IMR-90 (cell line): ENCODE results near the gene TXNDC16. TPM values are rescaled to one million over a fixed set of nuclear protein-coding genes. Genes with fewer than 3 reads are reported as not detected.

ENCODE experiments used
- ATAC-seq: fragments of 200-7000 bp; cut with Tn5 transposase; 2 replicates; pipeline ENCODE4 v1.9.1; 2020; ENCODE audit warnings: low read depth, mild to moderate bottlenecking, moderate library complexity
- BruUV-seq: library from RNA; stranded (reverse); fragments of 400-500 nt; replicated peaks from 2 replicates; lab custom pipeline; 2021; lab: Mats Ljungman, UMichigan
- CTCF ChIA-PET: fragments of 300-600 bp; formaldehyde crosslinking; extraction: SDS; loops from one replicate; lab custom pipeline; 2021; ENCODE audit warnings: antibody characterized with exemption; lab: Yijun Ruan, JAX
- POLR2A ChIA-PET: fragments of 300-600 bp; sonication (Branson Sonifier 250); formaldehyde crosslinking; loops from one replicate; lab custom pipeline; 2022; ENCODE audit warnings: antibody characterized with exemption; ENCODE audit not compliant: unreplicated experiment; lab: Charles Lee
- DNase-seq: peaks from one replicate; pipeline ENCODE4 v3.0.0; 2013
- H2AFZ ChIP-seq: replicated peaks from 2 replicates; pipeline ENCODE3; 2013; ENCODE audit warnings: low read length, mild to moderate bottlenecking; ENCODE audit not compliant: poor library complexity
- H2AK5ac ChIP-seq: 2 replicates; pipeline ENCODE4 v1.6.1; 2013; ENCODE audit warnings: low read depth, low read length, inconsistent platforms
- H2AK9ac ChIP-seq: replicated peaks from 2 replicates; pipeline ENCODE3; 2013; ENCODE audit warnings: mild to moderate bottlenecking, low read depth, low read length, moderate library complexity; ENCODE audit not compliant: poor library complexity
- H2BK120ac ChIP-seq: 2 replicates; pipeline ENCODE4 v1.6.1; 2013; ENCODE audit warnings: low read depth, low read length, inconsistent platforms
- H2BK15ac ChIP-seq: 3 replicates; pipeline ENCODE4 v1.6.1; 2013; ENCODE audit warnings: low read depth, low read length, inconsistent platforms
- H2BK20ac ChIP-seq: 2 replicates; pipeline ENCODE4 v1.6.1; 2013; ENCODE audit warnings: low read depth, mild to moderate bottlenecking, inconsistent platforms, low read length, moderate library complexity
- H2BK5ac ChIP-seq: 2 replicates; pipeline ENCODE4 v1.6.1; 2013; ENCODE audit warnings: mild to moderate bottlenecking, low read depth, low read length, inconsistent platforms; ENCODE audit not compliant: poor library complexity, severe bottlenecking
- H3K14ac ChIP-seq: replicated peaks from 2 replicates; pipeline ENCODE4 v1.6.1; 2013; ENCODE audit warnings: low read depth, low read length, inconsistent platforms
- H3K18ac ChIP-seq: 2 replicates; pipeline ENCODE4 v1.6.1; 2013; ENCODE audit warnings: low read depth, low read length, control low read depth
- H3K23ac ChIP-seq: 2 replicates; pipeline ENCODE4 v1.6.1; 2013; ENCODE audit warnings: low read depth, low read length, inconsistent platforms
- H3K27ac ChIP-seq: 2 replicates; pipeline ENCODE4 v1.5.1; 2013; ENCODE audit warnings: mild to moderate bottlenecking, control low read depth, low read length; ENCODE audit not compliant: insufficient read depth
- H3K27me3 ChIP-seq: 2 replicates; pipeline ENCODE4 v1.6.1; 2013; ENCODE audit warnings: low read length; ENCODE audit not compliant: control insufficient read depth, insufficient read depth
- H3K36me3 ChIP-seq: 2 replicates; pipeline ENCODE4 v1.6.1; 2013; ENCODE audit warnings: low read length, mixed read lengths; ENCODE audit not compliant: control insufficient read depth, insufficient read depth
- H3K4ac ChIP-seq: 2 replicates; pipeline ENCODE4 v1.6.1; 2013; ENCODE audit warnings: low read depth, low read length, inconsistent platforms
- H3K4me1 ChIP-seq: 2 replicates; pipeline ENCODE4 v1.6.1; 2013; ENCODE audit warnings: low read length, mixed read lengths; ENCODE audit not compliant: control insufficient read depth, insufficient read depth
- H3K4me2 ChIP-seq: 2 replicates; pipeline ENCODE4 v1.6.1; 2013; ENCODE audit warnings: low read depth, mild to moderate bottlenecking, control low read depth, low read length, moderate library complexity
- H3K4me3 ChIP-seq: 2 replicates; pipeline ENCODE4 v1.5.1; 2013; ENCODE audit warnings: low read depth, mild to moderate bottlenecking, control low read depth, low read length, moderate library complexity; ENCODE audit not compliant: insufficient read depth
- H3K56ac ChIP-seq: 2 replicates; pipeline ENCODE4 v1.6.1; 2013; ENCODE audit warnings: low read length, inconsistent platforms; ENCODE audit not compliant: insufficient read depth; ENCODE audit errors: extremely low read depth
- H3K79me1 ChIP-seq, 2 experiments: 2 replicates each; pipeline ENCODE4 v1.6.1; 2013; ENCODE audit warnings: low read length in 2 of 2, inconsistent platforms in 1 of 2, low read depth in 1 of 2
- H3K9ac ChIP-seq: 2 replicates; pipeline ENCODE4 v1.6.1; 2013; ENCODE audit warnings: low read depth, low read length, control low read depth
- H3K9me1 ChIP-seq: 2 replicates; pipeline ENCODE4 v1.6.1; 2013; ENCODE audit warnings: low read length, inconsistent platforms; ENCODE audit not compliant: insufficient read depth
- H3K9me3 ChIP-seq: 2 replicates; pipeline ENCODE4 v1.6.1; 2013; ENCODE audit warnings: low read length; ENCODE audit not compliant: control insufficient read depth, insufficient read depth
- H4K20me1 ChIP-seq: 2 replicates; pipeline ENCODE4 v1.6.1; 2013; ENCODE audit warnings: low read length, inconsistent platforms; ENCODE audit not compliant: insufficient read depth
- H4K5ac ChIP-seq: 2 replicates; pipeline ENCODE4 v1.6.1; 2013; ENCODE audit warnings: mild to moderate bottlenecking, low read depth, low read length, control low read depth
- H4K8ac ChIP-seq, 2 experiments: 2 replicates each; pipeline ENCODE4 v1.6.1; 2013; ENCODE audit warnings: low read depth in 2 of 2, low read length in 2 of 2, control low read depth in 1 of 2, inconsistent platforms in 1 of 2
- H4K91ac ChIP-seq: 2 replicates; pipeline ENCODE4 v1.6.1; 2013; ENCODE audit warnings: low read depth, low read length, inconsistent platforms; ENCODE audit not compliant: insufficient read depth
- CEBPB ChIP-seq: IDR thresholded peaks from 2 replicates; pipeline ENCODE4 v1.6.1; 2012; ENCODE audit warnings: low read depth, low read length, improper control_type of control experiment
- FOS ChIP-seq: fragments of 150-350 bp; IDR thresholded peaks from 2 replicates; pipeline ENCODE4 v1.6.1; 2016; ENCODE audit warnings: low read depth, low read length
- NFE2L2 ChIP-seq: fragments of 150-350 bp; IDR thresholded peaks from 2 replicates; pipeline ENCODE4 v1.6.1; 2016; ENCODE audit warnings: low read depth, mild to moderate bottlenecking, low read length
- WGBS, 2 experiments: methylation state at CpG; one replicate each; pipeline versions ENCODE4 v1.1.5 to v1.1.7; 2013; ENCODE audit warnings: missing lambda C conversion rate in 2 of 2; ENCODE audit not compliant: insufficient read length in 1 of 2; ENCODE audit errors: extremely low coverage in 2 of 2; 5-methylcytosine and 5-hydroxymethylcytosine counted together
- dilution Hi-C: fragments of 300-500 bp; cut with HindIII; formaldehyde crosslinking; loops from one replicate; pipeline ENCODE4 v1.14.3; 2018; ENCODE audit warnings: low sequenced_read_pairs; ENCODE audit not compliant: unreplicated experiment
- in situ Hi-C: fragments of 300-500 bp; cut with MboI; formaldehyde crosslinking; loops from 3 replicates; pipeline ENCODE4 v1.14.3; 2019; ENCODE audit warnings: low sequenced_read_pairs, inconsistent platforms, mixed read lengths
- intact Hi-C: fragments of 100-400 bp; cut with micrococcal nuclease; formaldehyde crosslinking; loops from 2 replicates; pipeline ENCODE4 v1.10.0; 2022
- polyA plus RNA-seq, 3 experiments: library from polyadenylated mRNA; depleted of rRNA; stranded (reverse); fragments of >200 nt; gene quantifications; 2 replicates each; pipeline ENCODE4 v1.2.3, GENCODE V29; 2012; ENCODE audit warnings: low replicate concordance in 1 of 3
- total RNA-seq: library from RNA; depleted of rRNA; stranded (reverse); fragments of >200 nt; gene quantifications from 2 replicates; pipeline ENCODE4 v1.2.3, GENCODE V29; 2012

TXNDC16 gene
- total and polyA plus RNA-seq, 2 of the 4 experiments (the other 2 are of a cell fraction): 1.4 TPM

GRCh38 chr14:52458721-52459085 lies 93.6 kb downstream of the TXNDC16 start:
- Histone ChIP-seq H2BK5ac (peak overlapping the region; percentile 85), H3K9ac (peak overlapping the region; percentile 56; the same call in 1 of the 2 replicates), H3K9me3 (peaks cover 8% of the 10 kb centered on the region), H3K79me1 (no peaks in the 10 kb centered on the region), H3K27ac (peak overlapping the region; percentile 94; the same call in 1 of the 2 replicates), H3K9me1 (peaks cover 6% of the 10 kb centered on the region), H3K4ac (peak overlapping the region; percentile 64; the same call in 1 of the 2 replicates), H2AFZ (no peak overlapping the region), H3K36me3 (no peaks in the 10 kb centered on the region), H2BK120ac (peak overlapping the region; percentile 71; the same call in 1 of the 2 replicates), H3K4me1 (peaks cover 10% of the 10 kb centered on the region), H2AK9ac (no peak overlapping the region), H4K91ac (no peak overlapping the region; the same call in 1 of the 2 replicates), H4K5ac (no peak overlapping the region), H2BK15ac (no peak overlapping the region), H3K14ac (no peak overlapping the region), H3K4me3 (no peak overlapping the region), H4K8ac (peak overlapping the region; percentile 19 to 38; a peak in 1 of 4 replicates), H3K56ac (no peak overlapping the region), H4K20me1 (no peaks in the 10 kb centered on the region), H3K23ac (no peak overlapping the region), H3K4me2 (peak overlapping the region; percentile 60), H3K27me3 (no peaks in the 10 kb centered on the region), H2AK5ac (no peak overlapping the region), H2BK20ac (peak overlapping the region; percentile 72; the same call in 1 of the 2 replicates), H3K18ac (peak overlapping the region; percentile 84)
- in situ Hi-C loops: loop anchor here (10.0 kb wide), 1 partner anchor 134 kb away; no protein-coding TSS in a partner anchor
- no TSS peak for BruUV-seq
- intact Hi-C loops: loop anchor here (2.0 to 10.0 kb wide), 5 partner anchors 36 to 464 kb away; no protein-coding TSS in a partner anchor
- TF ChIP-seq NFE2L2 (no peak), CEBPB (0 out of 2 replicates have a peak, but pooled peaks have one; percentile 0), FOS (0 out of 2 replicates have a peak, but pooled peaks have one; percentile 18)
- DNase-seq (peak; percentile 78), ATAC-seq (peak; percentile 16)
- dilution Hi-C loops: no loop called here
- ChIA-PET CTCF (interaction anchor here (1.5 kb wide), 1 partner anchor 11 kb away, joined by 4 read pairs; no protein-coding TSS in a partner anchor), POLR2A (interaction anchor here (0.8 to 2.0 kb wide), 2 partner anchors 126 to 145 kb away, joined by 3 to 6 read pairs; no protein-coding TSS in a partner anchor)
- no CpG with 5 or more reads among the region's 1 CpG for WGBS, 2 experiments
